NCI-H2196 treated with DMSO at 0.1 percent for 48 hours (cell line): ENCODE data around the gene BMF.
"Not testable (repeated sequence)": the region's sequence is repeated elsewhere in the genome, so short reads cannot be mapped to it uniquely, and the experiment has no call there.

Experiments
- DNase-seq: peaks from one replicate; lab custom pipeline; 2025; ENCODE audit not compliant: unreplicated experiment; lab: John Stamatoyannopoulos, UW

BMF gene

GRCh38 chr15:40128766-40129660 is 20.3 kb upstream of the BMF start:
- no peak for DNase-seq

GRCh38 chr15:40125950-40126349 is 17.3 kb upstream of the BMF start:
- no peak for DNase-seq

GRCh38 chr15:40124807-40125285 is 16.2 kb upstream of the BMF start:
- not testable (repeated sequence) for DNase-seq

- not testable (repeated sequence) for DNase-seq
Measured at GRCh38 chr15:40124333-40124732, 15.7 kb upstream of the BMF start.

- DNase-seq = not testable (repeated sequence)
Measured at GRCh38 chr15:40123863-40124262, 15.2 kb upstream of the BMF start.

- DNase-seq = not testable (repeated sequence)
Measured at GRCh38 chr15:40122989-40123388, 14.3 kb upstream of the BMF start.

GRCh38 chr15:40121911-40122638 is 13.4 kb upstream of the BMF start:
- DNase-seq = no peak

GRCh38 chr15:40118473-40118872 is 9.8 kb upstream of the BMF start:
- DNase-seq = no peak

- DNase-seq = no peak
Measured at GRCh38 chr15:40115670-40116093, 7.0 kb upstream of the BMF start.

GRCh38 chr15:40115106-40115505 is 6.4 kb upstream of the BMF start:
- DNase-seq = not testable (repeated sequence)

GRCh38 chr15:40114218-40114617 is 5.5 kb upstream of the BMF start:
- no peak for DNase-seq

GRCh38 chr15:40112789-40113188 is 4.1 kb upstream of the BMF start:
- DNase-seq = no peak

- DNase-seq = no peak
Measured at GRCh38 chr15:40111888-40112287, 3.2 kb upstream of the BMF start.

- DNase-seq = no peak
Measured at GRCh38 chr15:40110866-40111550, 2.3 kb upstream of the BMF start.

- DNase-seq = no peak
Measured at GRCh38 chr15:40108061-40108854, 421 bp downstream of the BMF start.

- peak; percentile 33 for DNase-seq
Measured at GRCh38 chr15:40106203-40107161, 2.2 kb downstream of the BMF start.

- DNase-seq = no peak
Measured at GRCh38 chr15:40105517-40106202, 3.0 kb downstream of the BMF start.

- DNase-seq = peak; percentile 66
Measured at GRCh38 chr15:40104865-40105516, 3.7 kb downstream of the BMF start.
